ENCODE measurements around the gene SHQ1. TPM values are rescaled to one million over a fixed set of nuclear protein-coding genes. Genes with fewer than 3 reads are reported as not detected.

The SHQ1 gene
- total RNA-seq, 4 donors from 2014 or later, result 9.7 to 17.2 (median 12.2) TPM

GRCh38 chr3:72860846-72861245 is 12.6 kb upstream of the SHQ1 start:
- intact Hi-C loops (cut with DNase I; ENCODE audit: low total_unique reads), result no loop called here
- TF ChIP-seq POLR2A (IDR thresholded peaks at IDR 0.05), result no peak
- TF ChIP-seq CTCF (IDR thresholded peaks at IDR 0.05), result no peak
- H3K4me3 ChIP-seq (ENCODE audit: low read depth, poor library complexity, severe bottlenecking), result no peak overlapping the region
- DNase-seq (ENCODE audit: low spot score in 2 of 2), result no peak
- 80 to 89% methylated on average over 1 of the region's 1 CpG for WGBS, 2 donors

GRCh38 chr3:72860053-72860452 is 11.8 kb upstream of the SHQ1 start:
- DNase-seq (ENCODE audit: low spot score in 2 of 2), result no peak
- TF ChIP-seq POLR2A (IDR thresholded peaks at IDR 0.05) (no peak), CTCF (IDR thresholded peaks at IDR 0.05) (no peak)
- intact Hi-C loops (cut with DNase I; ENCODE audit: low total_unique reads), result no loop called here
- whole genome bisulfite sequencing, 2 donors, result 85% methylated on average over 5 of the region's 5 CpGs
- no peak overlapping the region for H3K4me3 ChIP-seq (ENCODE audit: low read depth, poor library complexity, severe bottlenecking)

GRCh38 chr3:72855001-72855400 is 6.8 kb upstream of the SHQ1 start:
- 38 to 52% methylated on average over 7 of the region's 7 CpGs for WGBS, 2 donors
- intact Hi-C loops (cut with DNase I; ENCODE audit: low total_unique reads), result no loop called here
- TF ChIP-seq POLR2A (IDR thresholded peaks at IDR 0.05) (no peak), CTCF (IDR thresholded peaks at IDR 0.05) (no peak)
- H3K4me3 ChIP-seq (ENCODE audit: low read depth, poor library complexity, severe bottlenecking), result no peak overlapping the region
- DNase-seq (ENCODE audit: low spot score in 2 of 2), result no peak

- intact Hi-C loops (cut with DNase I; ENCODE audit: low total_unique reads), result no loop called here
- no peak for DNase-seq (ENCODE audit: low spot score in 2 of 2)
Measured at GRCh38 chr3:72848703-72849081, 447 bp upstream of the SHQ1 start.

GRCh38 chr3:72847282-72847681 is 963 bp downstream of the SHQ1 start:
- WGBS, 2 donors, result 7 to 15% methylated on average over 6 of the region's 6 CpGs

More at GRCh38 chr3:72848703-72849081, 447 bp upstream of the SHQ1 start:
- H3K4me3 ChIP-seq (ENCODE audit: low read depth, poor library complexity, severe bottlenecking), result no peak overlapping the region
- no peak for TF ChIP-seq CTCF (IDR thresholded peaks at IDR 0.05)
- no peak for TF ChIP-seq POLR2A (IDR thresholded peaks at IDR 0.05)
- 1 to 2% methylated on average over 11 of the region's 11 CpGs for WGBS, 2 donors

More at GRCh38 chr3:72847282-72847681, 963 bp downstream of the SHQ1 start:
- TF ChIP-seq CTCF (IDR thresholded peaks at IDR 0.05) (no peak), POLR2A (IDR thresholded peaks at IDR 0.05) (no peak)
- peak overlapping the region; percentile 74 for H3K4me3 ChIP-seq (ENCODE audit: low read depth, poor library complexity, severe bottlenecking)
- no peak for DNase-seq (ENCODE audit: low spot score in 2 of 2)
- intact Hi-C loops (cut with DNase I; ENCODE audit: low total_unique reads), result no loop called here
